Thyroid gland (tissue), 4 donors: ENCODE data around the gene DLK1.

ENCODE experiments used
- CTCF ChIP-seq, 6 experiments: fragments of 200-600 bp in 3 of 6; fragments of 450-650 bp in 3 of 6; sonication (generic) in 3 of 6; IDR thresholded peaks; one replicate each; pipeline ENCODE4 v1.5.1; 2016 to 2019; ENCODE audit warnings: antibody characterized with exemption in 6 of 6, mild to moderate bottlenecking in 2 of 6, inconsistent platforms in 1 of 6, moderate library complexity in 1 of 6
- POLR2A ChIP-seq, 2 donors: fragments of 450-650 bp; IDR thresholded peaks; one replicate each; pipeline ENCODE4 v1.6.1; 2017; ENCODE audit warnings: antibody characterized with exemption in 2 of 2, mild to moderate bottlenecking in 2 of 2, moderate library complexity in 1 of 2

- TF ChIP-seq CTCF (IDR thresholded peaks at IDR 0.05) (no peak), POLR2A (IDR thresholded peaks at IDR 0.05) (no peak)
Observed at GRCh38 chr14:100714258-100714892, 12.3 kb upstream of the DLK1 start.
